ENCODE measurements around the gene WDR81. TPM values are rescaled to one million over a fixed set of nuclear protein-coding genes. Genes with fewer than 3 reads are reported as not detected.
"Not testable (repeated sequence)": the region's sequence is repeated elsewhere in the genome, so short reads cannot be mapped to it uniquely, and the experiment has no call there.

Gene WDR81
- total RNA-seq, 1 donor from 2014 or later = 13.2 TPM

DNA sequence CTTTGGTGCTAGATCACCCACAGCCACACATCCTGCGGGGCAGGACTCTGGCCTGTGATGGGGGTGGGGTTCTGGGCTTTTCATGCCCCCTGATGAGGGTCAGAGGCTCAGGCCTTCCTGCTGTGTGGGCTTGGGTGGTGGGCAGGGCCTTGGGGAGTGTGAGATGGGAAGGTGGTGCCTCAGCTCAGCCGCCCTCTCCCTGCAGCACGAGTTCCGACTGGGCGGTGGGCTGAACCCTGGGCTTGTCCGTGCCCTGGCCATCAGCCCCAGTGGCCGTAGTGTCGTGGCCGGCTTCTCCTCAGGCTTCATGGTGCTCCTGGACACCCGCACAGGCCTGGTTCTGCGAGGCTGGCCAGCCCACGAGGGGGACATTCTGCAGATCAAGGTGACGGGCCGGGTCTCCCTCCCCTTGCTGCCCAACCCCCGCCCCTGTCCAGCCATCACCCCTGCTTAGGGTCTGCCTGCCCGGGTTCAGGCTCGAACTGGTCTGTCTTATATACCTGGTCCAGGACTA is 11.4 kb downstream of the WDR81 start:
- Mint-ChIP-seq H3K4me3 (no peak overlapping the region), H3K27me3 (ENCODE audit: low read depth) (no peaks in the 10 kb centered on the region), H3K36me3 (ENCODE audit: low read depth) (no peaks in the 10 kb centered on the region), H3K4me1 (peaks cover 9% of the 10 kb centered on the region), H3K9me3 (no peaks in the 10 kb centered on the region), H3K27ac (ENCODE audit: unreplicated experiment) (no peak overlapping the region)
- no peak for DNase-seq (ENCODE audit: low read depth, low spot score)
- TF ChIP-seq, protein P1, sequence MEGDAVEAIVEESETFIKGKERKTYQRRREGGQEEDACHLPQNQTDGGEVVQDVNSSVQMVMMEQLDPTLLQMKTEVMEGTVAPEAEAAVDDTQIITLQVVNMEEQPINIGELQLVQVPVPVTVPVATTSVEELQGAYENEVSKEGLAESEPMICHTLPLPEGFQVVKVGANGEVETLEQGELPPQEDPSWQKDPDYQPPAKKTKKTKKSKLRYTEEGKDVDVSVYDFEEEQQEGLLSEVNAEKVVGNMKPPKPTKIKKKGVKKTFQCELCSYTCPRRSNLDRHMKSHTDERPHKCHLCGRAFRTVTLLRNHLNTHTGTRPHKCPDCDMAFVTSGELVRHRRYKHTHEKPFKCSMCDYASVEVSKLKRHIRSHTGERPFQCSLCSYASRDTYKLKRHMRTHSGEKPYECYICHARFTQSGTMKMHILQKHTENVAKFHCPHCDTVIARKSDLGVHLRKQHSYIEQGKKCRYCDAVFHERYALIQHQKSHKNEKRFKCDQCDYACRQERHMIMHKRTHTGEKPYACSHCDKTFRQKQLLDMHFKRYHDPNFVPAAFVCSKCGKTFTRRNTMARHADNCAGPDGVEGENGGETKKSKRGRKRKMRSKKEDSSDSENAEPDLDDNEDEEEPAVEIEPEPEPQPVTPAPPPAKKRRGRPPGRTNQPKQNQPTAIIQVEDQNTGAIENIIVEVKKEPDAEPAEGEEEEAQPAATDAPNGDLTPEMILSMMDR (conservative IDR thresholded peaks at IDR 0.05) = no peak

DNA sequence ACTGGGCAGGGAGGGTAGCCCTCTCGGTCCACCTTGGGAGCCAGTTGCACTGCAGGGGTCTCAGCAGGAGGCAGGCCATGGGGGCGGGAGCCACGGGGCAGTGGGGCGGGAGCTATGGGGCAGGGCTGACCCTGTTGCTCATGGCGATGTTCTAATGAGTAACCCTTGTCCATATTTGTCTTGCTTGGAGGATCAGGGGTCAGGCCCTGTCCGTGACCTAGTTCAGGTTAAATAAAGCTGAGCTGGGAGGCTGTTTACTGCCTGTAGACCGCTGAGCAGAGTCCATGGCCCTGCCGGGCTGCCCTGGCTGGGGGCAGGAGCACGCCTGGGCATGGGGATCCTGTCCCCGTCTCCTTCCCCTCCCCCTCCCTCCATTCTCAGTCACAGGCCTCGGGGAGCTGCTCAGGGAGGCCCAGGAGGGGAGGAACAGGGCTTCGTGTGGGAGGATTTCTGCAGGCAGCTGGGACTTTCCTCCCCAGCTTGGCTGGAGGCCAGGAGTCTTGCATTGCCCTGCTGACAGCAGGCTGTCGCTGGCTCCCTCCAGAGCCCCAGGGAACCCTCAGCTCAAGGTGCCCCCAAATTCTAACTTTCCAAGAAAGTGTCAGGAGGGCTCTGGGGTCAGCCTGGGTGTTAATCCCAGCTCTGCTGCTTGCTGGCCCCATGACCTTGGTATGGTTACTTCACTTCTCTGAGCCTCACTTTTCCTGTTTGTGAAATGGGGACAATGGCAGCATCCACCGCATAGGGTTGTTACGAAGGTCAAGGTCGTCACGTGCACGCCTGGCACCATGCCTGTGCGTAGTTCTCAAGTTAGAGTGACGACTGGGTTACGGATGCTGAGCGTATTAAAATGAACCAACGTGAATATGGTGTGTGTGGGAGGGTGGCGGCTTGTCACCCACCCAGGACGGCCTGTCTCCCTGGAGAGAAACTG is 12.1 kb downstream of the WDR81 start:
- Mint-ChIP-seq H3K27ac (ENCODE audit: unreplicated experiment) (peak overlapping the region; percentile 75), H3K4me3 (no peak overlapping the region), H3K27me3 (ENCODE audit: low read depth) (no peaks in the 10 kb centered on the region), H3K36me3 (ENCODE audit: low read depth) (no peaks in the 10 kb centered on the region), H3K4me1 (peaks cover 9% of the 10 kb centered on the region), H3K9me3 (no peaks in the 10 kb centered on the region)
- DNase-seq (ENCODE audit: low read depth, low spot score) = no peak
- TF ChIP-seq, protein P1 (conservative IDR thresholded peaks at IDR 0.05) = no peak

DNA sequence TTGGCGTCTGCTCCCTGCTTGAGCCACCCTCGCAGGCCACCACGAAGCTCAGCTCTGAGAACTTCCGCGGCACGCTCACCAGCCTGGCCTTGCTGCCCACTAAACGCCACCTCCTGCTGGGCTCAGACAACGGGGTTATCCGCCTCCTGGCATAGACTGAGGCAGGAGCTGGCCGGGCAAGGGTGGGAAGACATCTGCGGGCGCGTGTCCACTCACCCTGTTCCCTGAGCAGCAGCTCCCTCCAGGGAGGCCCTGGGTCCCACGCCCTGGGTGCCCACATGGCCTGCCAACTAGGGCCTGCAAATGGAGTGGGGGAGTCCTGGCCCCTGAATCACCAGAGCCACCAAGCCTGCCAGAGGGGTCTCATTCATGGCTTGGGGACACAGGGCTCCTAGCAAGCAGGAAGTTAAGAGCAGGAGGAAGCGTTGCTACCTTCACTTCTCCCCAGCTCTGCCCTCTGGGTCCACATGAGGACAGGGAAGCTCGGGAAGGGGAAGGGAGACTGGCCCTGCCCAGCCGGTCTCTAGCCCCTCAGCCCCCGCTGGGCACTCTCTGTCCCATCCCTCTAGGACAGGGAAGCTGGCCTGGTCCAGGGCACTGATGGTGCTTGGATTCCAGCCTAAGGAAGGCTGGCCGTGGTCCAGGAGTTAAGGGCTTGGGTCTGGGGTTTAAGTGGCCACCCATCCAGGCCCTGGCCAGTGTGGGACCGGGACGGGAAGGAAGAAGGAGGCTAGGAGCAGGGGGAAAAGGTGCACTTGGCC is 13.2 kb downstream of the WDR81 start:
- Mint-ChIP-seq H3K36me3 (ENCODE audit: low read depth) (no peaks in the 10 kb centered on the region), H3K4me3 (no peak overlapping the region), H3K9me3 (no peaks in the 10 kb centered on the region), H3K27me3 (ENCODE audit: low read depth) (no peaks in the 10 kb centered on the region), H3K27ac (ENCODE audit: unreplicated experiment) (peak overlapping the region; percentile 43), H3K4me1 (peaks cover 9% of the 10 kb centered on the region)
- no peak for DNase-seq (ENCODE audit: low read depth, low spot score)
- TF ChIP-seq, protein P1 (conservative IDR thresholded peaks at IDR 0.05) = no peak

DNA sequence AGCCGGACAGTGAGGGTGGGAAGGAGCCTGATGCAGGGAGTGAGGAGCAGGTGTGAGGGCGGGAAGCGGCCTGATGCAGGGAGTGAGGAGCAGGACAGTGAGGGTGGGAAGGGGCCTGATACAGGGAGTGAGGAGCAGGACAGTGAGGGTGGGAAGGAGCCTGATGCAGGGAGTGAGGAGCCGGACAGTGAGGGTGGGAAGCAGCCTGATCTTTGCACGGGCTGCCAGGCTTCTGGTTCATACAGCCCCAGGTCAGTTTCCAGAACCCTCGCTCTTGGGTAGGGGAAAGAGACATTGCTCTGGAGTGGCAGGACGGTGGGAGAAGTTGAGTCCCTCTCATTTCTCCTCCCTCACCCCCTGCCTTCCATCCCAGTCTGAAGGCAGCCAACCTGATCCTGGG is 17.4 kb downstream of the WDR81 start:
- not testable (repeated sequence) for H3K27me3 Mint-ChIP-seq (ENCODE audit: low read depth); H3K4me3 Mint-ChIP-seq; H3K4me1 Mint-ChIP-seq; H3K27ac Mint-ChIP-seq (ENCODE audit: unreplicated experiment); H3K36me3 Mint-ChIP-seq (ENCODE audit: low read depth); H3K9me3 Mint-ChIP-seq; DNase-seq (ENCODE audit: low read depth, low spot score)

DNA sequence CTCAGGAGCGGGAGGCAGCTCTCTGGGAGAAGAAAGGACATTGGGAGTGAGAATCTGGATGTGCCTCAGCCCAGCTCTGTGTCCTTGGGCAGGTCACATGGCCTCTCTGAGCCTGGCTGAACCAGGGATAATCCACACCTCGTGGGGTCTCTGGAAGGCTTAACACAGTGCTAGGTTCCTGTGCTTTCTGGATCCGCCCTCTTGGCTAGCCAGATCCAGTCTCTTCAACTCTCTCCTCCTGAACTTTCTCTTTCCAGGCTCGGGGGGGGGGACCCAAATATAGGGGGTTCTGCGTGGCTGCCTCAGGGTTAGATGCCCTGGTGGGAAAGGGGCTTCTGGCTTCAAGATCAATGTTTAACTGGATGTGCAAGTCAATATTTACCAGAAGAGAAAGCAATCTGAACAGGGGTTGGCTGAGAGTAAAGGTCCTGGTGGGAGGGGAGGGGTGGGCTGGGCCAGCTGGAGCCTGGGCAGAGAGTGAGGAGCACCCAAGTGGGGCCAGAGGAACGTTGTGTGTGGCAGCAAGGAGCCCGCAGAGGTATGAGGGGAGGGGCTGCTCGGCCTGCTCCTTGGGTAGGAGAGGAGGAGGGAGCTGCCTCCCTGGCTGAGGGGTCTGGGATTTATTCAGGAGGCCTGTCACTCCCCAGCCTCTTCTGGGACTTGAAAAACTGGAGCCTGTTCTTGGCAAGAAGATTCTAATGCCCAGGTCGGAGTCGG is 18.0 kb downstream of the WDR81 start, which contains the start of gene SERPINF2:
TSS of gene SERPINF2 (plus strand) at position 501 of the 717 bp plus-strand sequence. CDS start 2,125 bp downstream, outside the sequence.
- H3K4me3 Mint-ChIP-seq = no peak within 1 kb of the TSS
- H3K36me3 Mint-ChIP-seq (ENCODE audit: low read depth) = no peaks in the 10 kb centered on the region
- no peaks in the 10 kb centered on the region for H3K27me3 Mint-ChIP-seq (ENCODE audit: low read depth)
- DNase-seq (ENCODE audit: low read depth, low spot score) = no peak
- H3K27ac Mint-ChIP-seq (ENCODE audit: unreplicated experiment) = no peak within 1 kb of the TSS
- H3K4me1 Mint-ChIP-seq = no peaks in the 10 kb centered on the region
- TF ChIP-seq, protein P1 (conservative IDR thresholded peaks at IDR 0.05) = no peak
- no peaks in the 10 kb centered on the region for H3K9me3 Mint-ChIP-seq

All from neural crest cell (in vitro differentiated cells).